ES-I3 (cell line): ENCODE data around the gene WDR19.
"Not testable (repeated sequence)": the region's sequence is repeated elsewhere in the genome, so short reads cannot be mapped to it uniquely, and the experiment has no call there.

ENCODE experiments used
- H3K36me3 ChIP-seq: 2 replicates; pipeline ENCODE4 v1.6.1; 2013; ENCODE audit warnings: mild to moderate bottlenecking, low read length, control low read depth, moderate library complexity; ENCODE audit not compliant: insufficient read depth
- H3K4me1 ChIP-seq: 2 replicates; pipeline ENCODE4 v1.6.1; 2013; ENCODE audit warnings: mild to moderate bottlenecking, control low read depth, low read length; ENCODE audit not compliant: insufficient read depth
- H3K9ac ChIP-seq: 2 replicates; pipeline ENCODE4 v1.6.1; 2013; ENCODE audit warnings: low read depth, mild to moderate bottlenecking, low read length, moderate library complexity
- H3K9me3 ChIP-seq: 2 replicates; pipeline ENCODE4 v1.6.1; 2013; ENCODE audit warnings: mild to moderate bottlenecking, low read length, moderate library complexity; ENCODE audit not compliant: control insufficient read depth, insufficient read depth

The WDR19 gene

GRCh38 chr4:39292433-39292832, 110.1 kb downstream of the WDR19 start:
- peaks cover 26% of the 10 kb centered on the region for H3K36me3 ChIP-seq

DNA sequence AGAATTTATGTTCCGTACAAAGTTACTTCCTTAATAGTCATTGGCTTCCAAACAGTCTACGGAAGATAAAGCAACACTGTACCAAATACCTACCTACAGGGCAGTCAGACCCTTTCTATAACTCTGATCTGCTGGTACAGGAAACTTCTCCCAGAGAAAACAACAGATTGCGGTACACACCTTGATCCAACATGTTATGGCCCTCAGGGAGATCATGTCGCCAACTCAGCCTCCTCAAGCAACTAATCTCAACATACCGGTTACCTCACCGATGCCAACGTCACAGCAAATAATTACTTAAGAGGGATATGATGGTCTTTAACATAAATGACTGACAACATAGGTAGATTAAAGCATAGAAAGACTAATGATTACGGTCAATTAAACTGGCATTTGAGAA, 113.5 kb downstream of the WDR19 start:
- peaks cover 9% of the 10 kb centered on the region; the same call in 1 of the 2 replicates for H3K36me3 ChIP-seq

More at GRCh38 chr4:39292433-39292832, 110.1 kb downstream of the WDR19 start:
- H3K9ac ChIP-seq, H3K4me1 ChIP-seq, H3K9me3 ChIP-seq: not testable (repeated sequence)

GRCh38 chr4:39302901-39303300, 120.6 kb downstream of the WDR19 start:
- H3K9ac ChIP-seq: no peak overlapping the region
- peaks cover 5% of the 10 kb centered on the region; the same call in 1 of the 2 replicates for H3K36me3 ChIP-seq
- H3K9me3 ChIP-seq: no peaks in the 10 kb centered on the region
- H3K4me1 ChIP-seq: no peaks in the 10 kb centered on the region

More for the DNA sequence above, 113.5 kb downstream of the WDR19 start:
- Histone ChIP-seq H3K9me3 (no peaks in the 10 kb centered on the region), H3K4me1 (no peaks in the 10 kb centered on the region), H3K9ac (no peak overlapping the region)

GRCh38 chr4:39303871-39304270, 121.5 kb downstream of the WDR19 start:
- H3K9me3 ChIP-seq: no peaks in the 10 kb centered on the region
- no peak overlapping the region for H3K9ac ChIP-seq
- peaks cover 5% of the 10 kb centered on the region for H3K36me3 ChIP-seq
- H3K4me1 ChIP-seq: no peaks in the 10 kb centered on the region

DNA sequence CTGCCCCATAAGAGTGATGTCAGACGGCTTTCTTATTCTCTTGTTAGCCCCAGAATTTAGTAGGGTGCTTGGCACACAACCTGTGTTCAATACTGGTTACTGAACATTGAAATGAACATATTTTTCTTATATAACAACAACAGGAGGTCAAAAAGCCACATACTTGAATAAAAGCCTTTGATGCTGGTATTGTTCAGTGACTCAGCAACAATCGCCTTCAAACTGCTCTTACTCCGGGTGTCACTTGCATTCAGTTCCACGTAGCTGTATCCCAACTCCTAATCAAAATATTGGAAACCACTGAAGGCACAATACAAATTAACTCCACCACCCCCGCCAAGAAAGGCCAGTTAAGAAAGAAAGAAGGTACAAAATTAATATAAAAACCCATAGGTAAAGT, 122.3 kb downstream of the WDR19 start:
- Histone ChIP-seq H3K36me3 (peaks cover 5% of the 10 kb centered on the region), H3K4me1 (no peaks in the 10 kb centered on the region), H3K9me3 (no peaks in the 10 kb centered on the region), H3K9ac (no peak overlapping the region)

- H3K36me3 ChIP-seq: peaks cover 5% of the 10 kb centered on the region
- no peaks in the 10 kb centered on the region for H3K9me3 ChIP-seq
- no peak overlapping the region for H3K9ac ChIP-seq
- no peaks in the 10 kb centered on the region for H3K4me1 ChIP-seq
These were observed 123.8 kb downstream of the WDR19 start for GRCh38 chr4:39305912-39306677.

- H3K9me3 ChIP-seq: no peaks in the 10 kb centered on the region
- H3K9ac ChIP-seq: no peak overlapping the region
- no peaks in the 10 kb centered on the region for H3K4me1 ChIP-seq
- peaks cover 5% of the 10 kb centered on the region for H3K36me3 ChIP-seq
These were observed 126.3 kb downstream of the WDR19 start for GRCh38 chr4:39308611-39309010.

- peaks cover 8% of the 10 kb centered on the region for H3K36me3 ChIP-seq
These were observed 130.5 kb downstream of the WDR19 start for GRCh38 chr4:39312816-39313215.

DNA sequence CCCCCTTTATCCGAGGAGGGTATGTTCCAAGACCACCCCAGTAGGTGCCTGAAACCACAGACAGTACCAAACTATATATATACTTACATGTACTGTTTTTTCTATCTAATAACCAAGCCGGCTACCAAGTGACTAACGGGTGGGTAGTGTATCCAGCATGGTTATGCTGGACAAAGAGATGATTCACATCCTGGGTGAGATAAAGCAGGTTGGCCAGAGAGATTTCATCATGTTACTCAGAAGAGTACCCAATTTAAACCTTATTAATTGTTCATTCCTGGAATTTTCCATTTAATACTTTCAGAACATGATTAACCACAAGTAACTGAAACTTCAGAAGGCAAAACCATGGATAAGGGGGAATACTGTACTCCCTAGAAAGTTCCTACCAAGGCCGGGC, 137.3 kb downstream of the WDR19 start:
- no peaks in the 10 kb centered on the region for H3K4me1 ChIP-seq
- H3K9ac ChIP-seq: no peak overlapping the region
- no peaks in the 10 kb centered on the region for H3K9me3 ChIP-seq
- peaks cover 11% of the 10 kb centered on the region; the same call in 1 of the 2 replicates for H3K36me3 ChIP-seq

More at GRCh38 chr4:39312816-39313215, 130.5 kb downstream of the WDR19 start:
- Histone ChIP-seq H3K9me3 (no peaks in the 10 kb centered on the region), H3K4me1 (no peaks in the 10 kb centered on the region), H3K9ac (no peak overlapping the region)

DNA sequence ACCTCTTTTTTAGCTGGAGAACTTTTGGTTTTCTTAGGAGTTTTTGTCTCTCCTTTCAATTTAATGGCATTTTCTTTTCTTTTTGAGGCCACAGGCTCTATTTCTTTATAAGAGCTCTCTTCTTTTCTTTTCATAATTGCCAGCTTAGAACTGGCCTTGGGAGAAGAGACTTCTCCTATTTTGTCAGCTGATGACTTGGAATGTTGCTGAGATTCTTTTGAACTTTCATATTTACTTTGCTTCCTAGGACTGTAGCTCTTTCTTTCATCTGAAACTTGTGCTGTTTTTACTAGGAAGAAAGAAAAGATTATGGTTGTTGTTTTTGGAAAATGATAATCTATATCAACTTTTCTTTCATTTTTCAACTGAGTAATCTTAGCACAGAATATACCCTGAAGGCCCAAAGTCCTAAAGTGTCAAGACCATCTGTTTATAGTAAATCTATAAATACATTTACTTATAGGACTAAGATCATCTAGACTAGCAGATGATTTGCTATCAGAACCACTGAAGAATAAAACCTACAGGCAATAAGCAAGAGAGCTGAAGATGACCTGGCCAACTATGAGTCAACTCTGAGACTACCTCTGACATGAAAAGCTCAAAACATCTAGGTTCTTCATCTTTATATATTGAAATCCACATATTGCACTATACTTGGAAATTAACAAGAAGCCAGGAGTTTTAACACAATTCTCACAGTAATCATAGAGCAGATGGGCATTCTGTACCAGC, 138.2 kb downstream of the WDR19 start:
- H3K9ac ChIP-seq: no peak overlapping the region
- H3K4me1 ChIP-seq: no peaks in the 10 kb centered on the region
- no peaks in the 10 kb centered on the region for H3K9me3 ChIP-seq
- H3K36me3 ChIP-seq: peaks cover 14% of the 10 kb centered on the region; the same call in 1 of the 2 replicates

GRCh38 chr4:39323821-39324220, 141.5 kb downstream of the WDR19 start:
- Histone ChIP-seq H3K9me3 (no peaks in the 10 kb centered on the region), H3K4me1 (no peaks in the 10 kb centered on the region), H3K9ac (no peak overlapping the region), H3K36me3 (peaks cover 6% of the 10 kb centered on the region; the same call in 1 of the 2 replicates)

GRCh38 chr4:39324446-39324845, 142.1 kb downstream of the WDR19 start:
- H3K36me3 ChIP-seq: peaks cover 2% of the 10 kb centered on the region; the same call in 1 of the 2 replicates
- H3K4me1 ChIP-seq: no peaks in the 10 kb centered on the region
- no peaks in the 10 kb centered on the region for H3K9me3 ChIP-seq

GRCh38 chr4:39324897-39325613, 142.7 kb downstream of the WDR19 start:
- H3K4me1 ChIP-seq: no peaks in the 10 kb centered on the region
- H3K36me3 ChIP-seq: 0 out of 2 replicates have a peak, but pooled peaks cover 2% of the 10 kb centered on the region
- no peak overlapping the region for H3K9ac ChIP-seq
- no peaks in the 10 kb centered on the region for H3K9me3 ChIP-seq

More at GRCh38 chr4:39324446-39324845, 142.1 kb downstream of the WDR19 start:
- no peak overlapping the region for H3K9ac ChIP-seq

GRCh38 chr4:39326468-39326977, 144.2 kb downstream of the WDR19 start:
- 0 out of 2 replicates have a peak, but pooled peaks cover 2% of the 10 kb centered on the region for H3K36me3 ChIP-seq

More at GRCh38 chr4:39326468-39326977, 144.2 kb downstream of the WDR19 start:
- no peak overlapping the region for H3K9ac ChIP-seq
- H3K4me1 ChIP-seq: no peaks in the 10 kb centered on the region
- H3K9me3 ChIP-seq: no peaks in the 10 kb centered on the region
